Metanephros (tissue), 1 donor: Measurements from ENCODE around the gene EFCC1. TPM values are rescaled to one million over a fixed set of nuclear protein-coding genes. Genes with fewer than 3 reads are reported as not detected.

Source experiments
- total RNA-seq: library from RNA; depleted of rRNA; stranded (reverse); fragments of >200 nt; gene quantifications from one replicate; pipeline ENCODE4 v1.2.3, GENCODE V29; 2014

The EFCC1 gene
- 5.0 TPM for total RNA-seq

GRCh38 chr3:129001101-129001805, at the start of gene EFCC1:
TSS of gene EFCC1 (plus strand) at chr3:129001304. CDS start at chr3:129001629, 325 bp downstream.

GRCh38 chr3:128993461-128994172, 7.5 kb upstream of the EFCC1 start, which contains the start of gene CFAP92:
TSS of gene CFAP92 (minus strand) at chr3:128994076. CDS start at chr3:128993304, 772 bp downstream.

GRCh38 chr3:129060276-129061022, 59.3 kb downstream of the EFCC1 start, which contains the start of gene GP9:
TSS of gene GP9 (plus strand) at chr3:129060779. CDS start at chr3:129061740, 961 bp downstream.

Other genes starting within 250 kb of the EFCC1 start
- gene ACAD9, start 121.7 kb upstream of the EFCC1 start, total RNA-seq: 48.0 TPM
- gene CFAP92, start 7.2 kb upstream of the EFCC1 start, total RNA-seq: 0.70 TPM
- gene GP9, start 59.5 kb downstream of the EFCC1 start, total RNA-seq: 3.8 TPM
- 11.8 TPM for gene RAB43, start 120.5 kb downstream of the EFCC1 start, total RNA-seq
- 23.4 TPM for gene ISY1, start 159.8 kb downstream of the EFCC1 start, total RNA-seq
- 237 TPM for gene CNBP, start 182.6 kb downstream of the EFCC1 start, total RNA-seq
- 129 TPM for gene COPG1, start 248.3 kb downstream of the EFCC1 start, total RNA-seq